Activated CD4-positive, alpha-beta T cell treated with anti-CD3 and anti-CD28 coated beads, Interleukin-2, amount 10 ng/mL, durations not matched to agents 24 days and 14 days (primary cell): ENCODE measurements around the gene GALNT13. TPM values are rescaled to one million over a fixed set of nuclear protein-coding genes. Genes with fewer than 3 reads are reported as not detected.
"Not testable (repeated sequence)": the region's sequence is repeated elsewhere in the genome, so short reads cannot be mapped to it uniquely, and the experiment has no call there.

ENCODE experiments used
- DNase-seq: peaks from one replicate; pipeline ENCODE4 v3.0.0; 2022
- H3K27ac Mint-ChIP-seq: one replicate; pipeline ENCODE4 v1.8.0; 2022; ENCODE audit warnings: mild to moderate bottlenecking, mixed read lengths
- H3K27me3 Mint-ChIP-seq: one replicate; pipeline ENCODE4 v1.8.0; 2022; ENCODE audit warnings: mixed read lengths
- H3K36me3 Mint-ChIP-seq: one replicate; pipeline ENCODE4 v1.8.0; 2022; ENCODE audit warnings: low read depth, mild to moderate bottlenecking, mixed read lengths
- H3K4me1 Mint-ChIP-seq: one replicate; pipeline ENCODE4 v1.8.0; 2021; ENCODE audit warnings: mixed read lengths
- H3K4me3 Mint-ChIP-seq: one replicate; pipeline ENCODE4 v1.8.0; 2022; ENCODE audit warnings: mild to moderate bottlenecking, moderate library complexity, mixed read lengths
- H3K9me3 Mint-ChIP-seq: one replicate; pipeline ENCODE4 v1.8.0; 2021; ENCODE audit warnings: mixed read lengths
- intact Hi-C: fragments of 100-400 bp; cut with micrococcal nuclease; formaldehyde crosslinking; loops from one replicate; pipeline ENCODE4 v1.15.1; 2023
- total RNA-seq: library from RNA; stranded (reverse); gene quantifications from 2 replicates; pipeline ENCODE4 v1.2.3, GENCODE V29; 2022

The GALNT13 gene
- total RNA-seq, 1 donor from 2014 or later: not detected

- Mint-ChIP-seq H3K4me3 (no peak overlapping the region), H3K36me3 (no peaks in the 10 kb centered on the region), H3K27ac (no peak overlapping the region), H3K9me3 (no peaks in the 10 kb centered on the region), H3K27me3 (no peaks in the 10 kb centered on the region), H3K4me1 (no peaks in the 10 kb centered on the region)
- intact Hi-C loops: no loop called here
- no peak for DNase-seq
Observed at GRCh38 chr2:154459286-154459685, 587.6 kb downstream of the GALNT13 start.

GRCh38 chr2:154462634-154463033 is 590.9 kb downstream of the GALNT13 start:
- intact Hi-C loops: no loop called here
- Mint-ChIP-seq H3K27ac (no peak overlapping the region), H3K4me1 (no peaks in the 10 kb centered on the region), H3K36me3 (no peaks in the 10 kb centered on the region), H3K27me3 (no peaks in the 10 kb centered on the region), H3K9me3 (no peaks in the 10 kb centered on the region), H3K4me3 (no peak overlapping the region)
- no peak for DNase-seq

- no peaks in the 10 kb centered on the region for H3K36me3 Mint-ChIP-seq
- no peak overlapping the region for H3K27ac Mint-ChIP-seq
- intact Hi-C loops: no loop called here
- H3K27me3 Mint-ChIP-seq: no peaks in the 10 kb centered on the region
- no peaks in the 10 kb centered on the region for H3K9me3 Mint-ChIP-seq
- no peak for DNase-seq
- H3K4me1 Mint-ChIP-seq: no peaks in the 10 kb centered on the region
- H3K4me3 Mint-ChIP-seq: no peak overlapping the region
Observed at GRCh38 chr2:154466226-154466625, 594.5 kb downstream of the GALNT13 start.

GRCh38 chr2:154470376-154470775 is 598.7 kb downstream of the GALNT13 start:
- Mint-ChIP-seq H3K9me3 (no peaks in the 10 kb centered on the region), H3K4me1 (no peaks in the 10 kb centered on the region), H3K27me3 (no peaks in the 10 kb centered on the region), H3K27ac (no peak overlapping the region), H3K4me3 (no peak overlapping the region), H3K36me3 (no peaks in the 10 kb centered on the region)
- intact Hi-C loops: no loop called here
- no peak for DNase-seq

- DNase-seq, H3K4me3 Mint-ChIP-seq, H3K36me3 Mint-ChIP-seq, H3K27ac Mint-ChIP-seq, H3K27me3 Mint-ChIP-seq, H3K9me3 Mint-ChIP-seq, intact Hi-C loops, H3K4me1 Mint-ChIP-seq: not testable (repeated sequence)
Observed at GRCh38 chr2:154471492-154471891, 599.8 kb downstream of the GALNT13 start.

GRCh38 chr2:154477319-154477718 is 605.6 kb downstream of the GALNT13 start:
- Mint-ChIP-seq H3K4me1 (no peaks in the 10 kb centered on the region), H3K4me3 (no peak overlapping the region), H3K9me3 (no peaks in the 10 kb centered on the region), H3K27ac (no peak overlapping the region), H3K36me3 (no peaks in the 10 kb centered on the region), H3K27me3 (no peaks in the 10 kb centered on the region)
- intact Hi-C loops: no loop called here
- no peak for DNase-seq

- no peaks in the 10 kb centered on the region for H3K4me1 Mint-ChIP-seq
- DNase-seq: no peak
- intact Hi-C loops: no loop called here
- H3K9me3 Mint-ChIP-seq: no peaks in the 10 kb centered on the region
- no peaks in the 10 kb centered on the region for H3K36me3 Mint-ChIP-seq
- H3K27me3 Mint-ChIP-seq: no peaks in the 10 kb centered on the region
- no peak overlapping the region for H3K4me3 Mint-ChIP-seq
- H3K27ac Mint-ChIP-seq: no peak overlapping the region
Observed at GRCh38 chr2:154480521-154480920, 608.8 kb downstream of the GALNT13 start.

GRCh38 chr2:154481336-154481735 is 609.6 kb downstream of the GALNT13 start:
- Mint-ChIP-seq H3K36me3 (no peaks in the 10 kb centered on the region), H3K9me3 (no peaks in the 10 kb centered on the region), H3K27me3 (no peaks in the 10 kb centered on the region), H3K27ac (no peak overlapping the region), H3K4me3 (no peak overlapping the region), H3K4me1 (no peaks in the 10 kb centered on the region)
- intact Hi-C loops: no loop called here
- no peak for DNase-seq

GRCh38 chr2:154484338-154485099 is 612.8 kb downstream of the GALNT13 start:
- Mint-ChIP-seq H3K9me3 (no peaks in the 10 kb centered on the region), H3K36me3 (no peaks in the 10 kb centered on the region), H3K4me1 (no peaks in the 10 kb centered on the region), H3K27me3 (no peaks in the 10 kb centered on the region), H3K4me3 (no peak overlapping the region), H3K27ac (no peak overlapping the region)
- intact Hi-C loops: no loop called here
- DNase-seq: no peak

- H3K9me3 Mint-ChIP-seq: no peaks in the 10 kb centered on the region
- H3K27ac Mint-ChIP-seq: no peak overlapping the region
- H3K4me3 Mint-ChIP-seq: no peak overlapping the region
- H3K36me3 Mint-ChIP-seq: no peaks in the 10 kb centered on the region
- H3K4me1 Mint-ChIP-seq: no peaks in the 10 kb centered on the region
- intact Hi-C loops: no loop called here
- no peaks in the 10 kb centered on the region for H3K27me3 Mint-ChIP-seq
- no peak for DNase-seq
Observed at GRCh38 chr2:154488801-154489200, 617.1 kb downstream of the GALNT13 start.

- Mint-ChIP-seq H3K4me3 (no peak overlapping the region), H3K27me3 (no peaks in the 10 kb centered on the region), H3K27ac (no peak overlapping the region), H3K4me1 (no peaks in the 10 kb centered on the region), H3K36me3 (no peaks in the 10 kb centered on the region), H3K9me3 (no peaks in the 10 kb centered on the region)
- no peak for DNase-seq
- intact Hi-C loops: no loop called here
Observed at GRCh38 chr2:154489266-154489858, 617.6 kb downstream of the GALNT13 start.

GRCh38 chr2:154490530-154490929 is 618.8 kb downstream of the GALNT13 start:
- H3K9me3 Mint-ChIP-seq: no peaks in the 10 kb centered on the region
- H3K27ac Mint-ChIP-seq: no peak overlapping the region
- H3K4me3 Mint-ChIP-seq: no peak overlapping the region
- H3K36me3 Mint-ChIP-seq: no peaks in the 10 kb centered on the region
- no peaks in the 10 kb centered on the region for H3K27me3 Mint-ChIP-seq
- no peak for DNase-seq
- no peaks in the 10 kb centered on the region for H3K4me1 Mint-ChIP-seq
- intact Hi-C loops: no loop called here

GRCh38 chr2:154495455-154495868 is 623.7 kb downstream of the GALNT13 start:
- no peak overlapping the region for H3K27ac Mint-ChIP-seq
- intact Hi-C loops: no loop called here
- DNase-seq: no peak
- H3K4me1 Mint-ChIP-seq: no peaks in the 10 kb centered on the region
- no peak overlapping the region for H3K4me3 Mint-ChIP-seq
- H3K36me3 Mint-ChIP-seq: no peaks in the 10 kb centered on the region
- H3K9me3 Mint-ChIP-seq: no peaks in the 10 kb centered on the region
- H3K27me3 Mint-ChIP-seq: no peaks in the 10 kb centered on the region

- no peak for DNase-seq
- intact Hi-C loops: no loop called here
- no peaks in the 10 kb centered on the region for H3K4me1 Mint-ChIP-seq
- H3K36me3 Mint-ChIP-seq: no peaks in the 10 kb centered on the region
- no peaks in the 10 kb centered on the region for H3K27me3 Mint-ChIP-seq
- H3K27ac Mint-ChIP-seq: no peak overlapping the region
- no peaks in the 10 kb centered on the region for H3K9me3 Mint-ChIP-seq
- H3K4me3 Mint-ChIP-seq: no peak overlapping the region
Observed at GRCh38 chr2:154497019-154497418, 625.3 kb downstream of the GALNT13 start.
